Measurements from ENCODE around the gene PASD1. TPM values are rescaled to one million over a fixed set of nuclear protein-coding genes. Genes with fewer than 3 reads are reported as not detected.
A peak's percentile ranks its signal among the peaks of the same experiment; 100 is the strongest.

Gene PASD1, protein sequence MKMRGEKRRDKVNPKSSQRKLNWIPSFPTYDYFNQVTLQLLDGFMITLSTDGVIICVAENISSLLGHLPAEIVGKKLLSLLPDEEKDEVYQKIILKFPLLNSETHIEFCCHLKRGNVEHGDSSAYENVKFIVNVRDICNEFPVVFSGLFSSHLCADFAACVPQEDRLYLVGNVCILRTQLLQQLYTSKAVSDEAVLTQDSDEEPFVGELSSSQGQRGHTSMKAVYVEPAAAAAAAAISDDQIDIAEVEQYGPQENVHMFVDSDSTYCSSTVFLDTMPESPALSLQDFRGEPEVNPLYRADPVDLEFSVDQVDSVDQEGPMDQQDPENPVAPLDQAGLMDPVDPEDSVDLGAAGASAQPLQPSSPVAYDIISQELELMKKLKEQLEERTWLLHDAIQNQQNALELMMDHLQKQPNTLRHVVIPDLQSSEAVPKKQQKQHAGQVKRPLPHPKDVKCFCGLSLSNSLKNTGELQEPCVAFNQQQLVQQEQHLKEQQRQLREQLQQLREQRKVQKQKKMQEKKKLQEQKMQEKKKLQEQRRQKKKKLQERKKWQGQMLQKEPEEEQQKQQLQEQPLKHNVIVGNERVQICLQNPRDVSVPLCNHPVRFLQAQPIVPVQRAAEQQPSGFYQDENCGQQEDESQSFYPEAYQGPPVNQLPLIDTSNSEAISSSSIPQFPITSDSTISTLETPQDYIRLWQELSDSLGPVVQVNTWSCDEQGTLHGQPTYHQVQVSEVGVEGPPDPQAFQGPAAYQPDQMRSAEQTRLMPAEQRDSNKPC
- not detected for polyA plus RNA-seq (2012; ENCODE audit: low read depth, missing spikeins)

- TF ChIP-seq POU2F2 (IDR thresholded peaks at IDR 0.05; ENCODE audit: low read depth, low read length) (no peak), PAX5 (IDR thresholded peaks at IDR 0.05; ENCODE audit: insufficient read depth, low read length, severe bottlenecking) (no peak), POLR2A (IDR thresholded peaks at IDR 0.05; ENCODE audit: low read depth, low read length) (no peak), TAF1 (IDR thresholded peaks at IDR 0.05; ENCODE audit: low read depth, low read length) (no peak), POLR2AphosphoS5 (IDR thresholded peaks at IDR 0.05; ENCODE audit: low read depth, low read length) (no peak), SPI1 (IDR thresholded peaks at IDR 0.05; ENCODE audit: low read depth, low read length) (no peak)
- FAIRE-seq, result no peak
These were observed at the start of gene PASD1 for GRCh38 chrX:151563449-151563848. Gene PASD1, plus strand, starts transcription at chrX:151563675. Its CDS starts 37,879 bp downstream, at chrX:151601554.

GRCh38 chrX:151515237-151515636, 48.2 kb upstream of the PASD1 start:
- FAIRE-seq (no peak), DNase-seq (ENCODE audit: insufficient read length, low spot score) (no peak)
- TF ChIP-seq POLR2A (IDR thresholded peaks at IDR 0.05; ENCODE audit: low read depth, low read length), result no peak
- TF ChIP-seq TAF1 (IDR thresholded peaks at IDR 0.05; ENCODE audit: low read depth, low read length), result no peak

More at GRCh38 chrX:151563449-151563848, at the start of gene PASD1:
- no peak for DNase-seq (ENCODE audit: insufficient read length, low spot score)

DNA sequence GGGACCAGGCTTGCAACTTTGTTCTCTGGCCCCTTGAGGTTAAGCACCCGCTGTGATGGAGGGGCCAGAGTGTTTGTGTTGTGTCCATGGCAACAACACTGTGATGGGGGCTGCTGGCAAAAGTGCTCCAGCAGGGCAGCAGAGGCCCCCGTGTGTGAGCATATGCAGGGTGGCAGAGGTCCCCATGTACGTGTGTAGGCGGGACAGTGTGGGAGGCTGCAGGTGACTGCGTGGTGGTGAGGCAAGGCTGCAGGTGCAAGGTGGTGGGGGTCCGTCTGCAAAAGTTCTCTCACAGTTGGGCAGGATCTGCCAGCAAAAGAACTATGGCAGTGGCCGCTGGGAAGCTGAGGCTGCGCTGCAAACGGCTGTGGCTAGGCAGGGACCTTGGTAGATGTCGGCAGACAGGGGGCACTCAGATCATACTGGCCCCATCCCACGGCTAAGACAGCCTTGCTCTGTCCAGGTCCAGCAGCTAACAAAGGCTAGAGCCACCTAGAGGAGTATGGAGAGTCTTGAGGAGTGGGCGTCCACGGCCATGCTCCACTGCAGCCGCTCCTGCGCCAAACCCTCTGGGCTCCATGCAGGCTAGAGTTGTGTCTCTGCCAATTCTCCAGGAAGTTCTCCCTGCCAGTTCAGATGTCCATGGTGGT, 46.8 kb upstream of the PASD1 start:
- TF ChIP-seq POU2F2 (IDR thresholded peaks at IDR 0.05; ENCODE audit: low read depth, low read length) (no peak), SPI1 (IDR thresholded peaks at IDR 0.05; ENCODE audit: low read depth, low read length) (no peak), PAX5 (IDR thresholded peaks at IDR 0.05; ENCODE audit: insufficient read depth, low read length, severe bottlenecking) (no peak), POLR2AphosphoS5 (IDR thresholded peaks at IDR 0.05; ENCODE audit: low read depth, low read length) (no peak), POLR2A (IDR thresholded peaks at IDR 0.05; ENCODE audit: low read depth, low read length) (no peak), TAF1 (IDR thresholded peaks at IDR 0.05; ENCODE audit: low read depth, low read length) (no peak)
- DNase-seq (ENCODE audit: insufficient read length, low spot score) (no peak), FAIRE-seq (no peak)

DNA sequence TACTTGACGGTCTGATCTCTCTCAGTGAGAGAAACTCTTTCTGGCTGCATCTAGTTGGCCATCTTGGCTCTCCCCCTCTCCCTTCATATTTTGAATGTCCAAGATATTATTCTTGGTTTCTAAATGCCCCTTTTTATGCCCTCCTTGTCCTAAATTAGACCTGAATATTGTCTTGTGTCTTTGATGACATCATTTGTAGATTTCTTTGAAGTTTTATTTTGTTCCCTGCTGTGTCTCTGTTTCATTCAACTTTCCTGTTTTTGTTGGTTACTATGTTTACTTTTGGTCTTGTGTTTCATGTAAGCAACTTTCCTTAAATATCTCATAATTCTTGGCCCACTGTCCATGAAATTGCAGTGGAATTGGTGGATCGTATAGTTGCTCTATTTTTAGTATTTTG, 46.1 kb upstream of the PASD1 start:
- peak; percentile 35 for FAIRE-seq
- DNase-seq (ENCODE audit: insufficient read length, low spot score), result no peak
- TF ChIP-seq POLR2AphosphoS5 (IDR thresholded peaks at IDR 0.05; ENCODE audit: low read depth, low read length) (no peak), SPI1 (IDR thresholded peaks at IDR 0.05; ENCODE audit: low read depth, low read length) (no peak), PAX5 (IDR thresholded peaks at IDR 0.05; ENCODE audit: insufficient read depth, low read length, severe bottlenecking) (no peak), TAF1 (IDR thresholded peaks at IDR 0.05; ENCODE audit: low read depth, low read length) (no peak), POLR2A (IDR thresholded peaks at IDR 0.05; ENCODE audit: low read depth, low read length) (no peak), POU2F2 (IDR thresholded peaks at IDR 0.05; ENCODE audit: low read depth, low read length) (no peak)

GRCh38 chrX:151523351-151523750, 40.1 kb upstream of the PASD1 start:
- DNase-seq (ENCODE audit: insufficient read length, low spot score) (no peak), FAIRE-seq (no peak)
- no peak for TF ChIP-seq SPI1 (IDR thresholded peaks at IDR 0.05; ENCODE audit: low read depth, low read length)
- no peak for TF ChIP-seq POU2F2 (IDR thresholded peaks at IDR 0.05; ENCODE audit: low read depth, low read length)
- no peak for TF ChIP-seq POLR2A (IDR thresholded peaks at IDR 0.05; ENCODE audit: low read depth, low read length)
- no peak for TF ChIP-seq PAX5 (IDR thresholded peaks at IDR 0.05; ENCODE audit: insufficient read depth, low read length, severe bottlenecking)
- no peak for TF ChIP-seq TAF1 (IDR thresholded peaks at IDR 0.05; ENCODE audit: low read depth, low read length)
- TF ChIP-seq POLR2AphosphoS5 (IDR thresholded peaks at IDR 0.05; ENCODE audit: low read depth, low read length), result no peak

DNA sequence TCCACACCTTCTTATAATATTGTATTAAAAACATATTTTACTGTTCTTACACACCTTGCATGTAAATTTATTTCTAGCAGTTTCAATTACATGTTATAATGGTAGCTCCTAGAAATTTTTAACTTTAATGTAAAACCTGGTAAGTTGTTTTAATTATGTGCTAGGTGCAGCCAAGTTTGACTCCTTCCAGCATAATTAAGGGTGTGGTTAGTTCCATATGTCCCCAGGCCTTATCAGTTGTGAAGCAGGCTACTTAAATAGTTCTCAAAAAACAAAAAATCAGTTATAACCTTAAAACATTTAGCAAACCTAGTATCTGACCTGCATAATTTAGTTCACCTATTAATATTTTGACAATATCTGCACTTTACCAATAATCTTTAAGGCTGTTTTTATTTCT, 26.9 kb upstream of the PASD1 start:
- DNase-seq (ENCODE audit: insufficient read length, low spot score), result no peak
- no peak for FAIRE-seq
- TF ChIP-seq PAX5 (IDR thresholded peaks at IDR 0.05; ENCODE audit: insufficient read depth, low read length, severe bottlenecking) (no peak), POLR2A (IDR thresholded peaks at IDR 0.05; ENCODE audit: low read depth, low read length) (no peak), POU2F2 (IDR thresholded peaks at IDR 0.05; ENCODE audit: low read depth, low read length) (no peak), SPI1 (IDR thresholded peaks at IDR 0.05; ENCODE audit: low read depth, low read length) (no peak), TAF1 (IDR thresholded peaks at IDR 0.05; ENCODE audit: low read depth, low read length) (no peak), POLR2AphosphoS5 (IDR thresholded peaks at IDR 0.05; ENCODE audit: low read depth, low read length) (no peak)

- DNase-seq (ENCODE audit: insufficient read length, low spot score), result no peak
- FAIRE-seq, result no peak
- TF ChIP-seq SPI1 (IDR thresholded peaks at IDR 0.05; ENCODE audit: low read depth, low read length) (no peak), POU2F2 (IDR thresholded peaks at IDR 0.05; ENCODE audit: low read depth, low read length) (no peak), POLR2AphosphoS5 (IDR thresholded peaks at IDR 0.05; ENCODE audit: low read depth, low read length) (no peak), PAX5 (IDR thresholded peaks at IDR 0.05; ENCODE audit: insufficient read depth, low read length, severe bottlenecking) (no peak), TAF1 (IDR thresholded peaks at IDR 0.05; ENCODE audit: low read depth, low read length) (no peak), POLR2A (IDR thresholded peaks at IDR 0.05; ENCODE audit: low read depth, low read length) (no peak)
These were observed 25.9 kb upstream of the PASD1 start for GRCh38 chrX:151537572-151537971.

DNA sequence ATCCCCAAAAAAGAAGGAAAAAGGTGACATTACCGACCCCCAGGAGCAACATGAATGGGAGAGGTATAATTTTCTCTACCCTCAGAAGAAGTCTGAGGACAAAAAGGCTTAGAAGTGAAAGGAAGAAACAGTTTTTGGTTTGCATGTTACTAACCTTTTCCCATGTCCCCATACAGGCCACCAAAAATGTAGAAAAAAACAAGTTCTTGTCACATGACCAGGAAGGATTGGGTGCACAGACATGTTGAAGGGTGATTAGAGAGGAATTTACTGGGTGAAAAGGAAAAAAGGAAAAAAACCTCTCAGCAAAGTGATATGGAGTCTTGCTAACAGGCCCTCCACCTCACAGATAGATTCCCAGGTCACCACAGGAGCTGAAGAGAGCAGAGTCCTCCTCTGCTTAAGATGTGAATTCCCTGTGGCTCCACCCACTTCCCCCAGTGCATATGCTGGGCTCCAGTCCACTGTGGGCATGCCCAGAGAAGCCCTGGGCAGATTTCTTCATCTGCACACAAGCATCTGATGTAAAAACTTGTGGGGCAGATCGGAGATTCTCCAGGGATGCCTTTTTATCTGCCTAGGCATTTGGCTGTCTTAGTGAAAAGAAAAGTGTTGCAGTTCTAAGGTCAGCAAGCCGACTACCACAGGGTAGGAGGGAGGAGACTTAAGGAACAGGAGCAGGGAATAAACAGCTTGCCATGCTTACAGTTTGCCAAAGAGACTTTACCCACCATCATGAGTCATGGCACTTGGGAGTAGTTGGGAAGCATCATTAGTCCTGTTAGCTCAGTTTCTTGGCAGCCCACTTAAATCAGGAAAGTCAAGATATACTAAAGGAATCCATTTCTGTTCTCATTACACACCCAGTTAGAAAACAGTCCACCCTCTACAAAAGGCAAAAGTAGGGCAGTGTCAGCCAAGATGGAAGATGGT, 25.0 kb upstream of the PASD1 start:
- no peak for DNase-seq (ENCODE audit: insufficient read length, low spot score)
- FAIRE-seq, result no peak
- TF ChIP-seq POU2F2 (IDR thresholded peaks at IDR 0.05; ENCODE audit: low read depth, low read length) (no peak), POLR2AphosphoS5 (IDR thresholded peaks at IDR 0.05; ENCODE audit: low read depth, low read length) (no peak), POLR2A (IDR thresholded peaks at IDR 0.05; ENCODE audit: low read depth, low read length) (no peak), TAF1 (IDR thresholded peaks at IDR 0.05; ENCODE audit: low read depth, low read length) (no peak), SPI1 (IDR thresholded peaks at IDR 0.05; ENCODE audit: low read depth, low read length) (no peak), PAX5 (IDR thresholded peaks at IDR 0.05; ENCODE audit: insufficient read depth, low read length, severe bottlenecking) (no peak)
